H1 (cell line): Measurements from ENCODE around the gene FBXL17. TPM values are rescaled to one million over a fixed set of nuclear protein-coding genes. Genes with fewer than 3 reads are reported as not detected.

Source experiments
- CTCF ChIA-PET: fragments of 300-600 bp; sonication (Branson Sonifier 250); formaldehyde crosslinking; loops from one replicate; lab custom pipeline; 2021; ENCODE audit not compliant: partially characterized antibody; lab: Charles Lee
- POLR2A ChIA-PET: fragments of 300-600 bp; sonication (Branson Sonifier 250); formaldehyde crosslinking; loops from one replicate; lab custom pipeline; 2021; ENCODE audit warnings: inconsistent platforms; ENCODE audit not compliant: partially characterized antibody; lab: Charles Lee
- DNase-seq, 2 experiments: peaks; one replicate each; pipeline versions ENCODE4 v3.0.0 to v3.0.0-alpha.2; 2010 to 2022; ENCODE audit warnings: low spot score in 2 of 2, low read depth in 1 of 2, mixed read lengths in 1 of 2
- FAIRE-seq: peaks from 2 replicates; lab custom pipeline; 2011; peaks lifted over from hg19 to GRCh38; lab: Jason Lieb, UNC
- H2AFZ ChIP-seq: 2 replicates; pipeline ENCODE4 v1.8.1; 2012; ENCODE audit warnings: low read length, inconsistent platforms
- H2AK5ac ChIP-seq: 2 replicates; pipeline ENCODE4 v1.6.1; 2013; ENCODE audit warnings: low read depth, low read length
- H2BK120ac ChIP-seq: replicated peaks from 2 replicates; pipeline ENCODE3; 2013; ENCODE audit warnings: low read depth, low read length, inconsistent platforms
- H2BK12ac ChIP-seq: 2 replicates; pipeline ENCODE4 v1.6.1; 2013; ENCODE audit warnings: low read depth, low read length
- H2BK15ac ChIP-seq: 2 replicates; pipeline ENCODE4 v1.6.1; 2013; ENCODE audit warnings: low read length
- H2BK20ac ChIP-seq: 2 replicates; pipeline ENCODE4 v1.6.1; 2013; ENCODE audit warnings: low read length
- H2BK5ac ChIP-seq: 2 replicates; pipeline ENCODE4 v1.6.1; 2013; ENCODE audit warnings: low read depth, low read length
- H3K14ac ChIP-seq: 2 replicates; pipeline ENCODE4 v1.6.1; 2013; ENCODE audit warnings: inconsistent platforms; ENCODE audit not compliant: insufficient read length
- H3K18ac ChIP-seq: 2 replicates; pipeline ENCODE4 v1.6.1; 2013; ENCODE audit warnings: low read length; ENCODE audit errors: extremely low read depth
- H3K23ac ChIP-seq: 2 replicates; pipeline ENCODE4 v1.6.1; 2013; ENCODE audit warnings: inconsistent platforms; ENCODE audit not compliant: insufficient read length
- H3K23me2 ChIP-seq: 2 replicates; pipeline ENCODE4 v1.6.1; 2013; ENCODE audit warnings: low read depth, low read length
- H3K27ac ChIP-seq: 2 replicates; pipeline ENCODE4 v1.6.1; 2011; ENCODE audit warnings: low read depth, low read length, inconsistent platforms
- H3K27me3 ChIP-seq, 4 experiments: replicated peaks in 1 of 4; 1 replicate in 1 of 4; 2 replicates in 3 of 4; pipeline versions ENCODE4 v1.6.1 to v1.8.1; 2011 to 2013; ENCODE audit warnings: low read length in 3 of 4, mild to moderate bottlenecking in 3 of 4, inconsistent platforms in 2 of 4, mixed read lengths in 2 of 4, moderate library complexity in 1 of 4; ENCODE audit not compliant: control insufficient read depth in 3 of 4, insufficient read depth in 3 of 4; ENCODE audit errors: extremely low read depth in 1 of 4
- H3K36me3 ChIP-seq, 4 experiments: 2 replicates each; pipeline versions ENCODE4 v1.6.1 to v1.8.1; 2011 to 2013; ENCODE audit warnings: mild to moderate bottlenecking in 4 of 4, low read length in 3 of 4, moderate library complexity in 2 of 4, control low read depth in 1 of 4, inconsistent platforms in 1 of 4; ENCODE audit not compliant: insufficient read depth in 4 of 4, control insufficient read depth in 2 of 4
- H3K4ac ChIP-seq: replicated peaks from 2 replicates; pipeline ENCODE3; 2013; ENCODE audit warnings: low read length, low read depth, mixed read lengths, inconsistent platforms; ENCODE audit not compliant: insufficient read length
- H3K4me1 ChIP-seq, 4 experiments: replicated peaks in 1 of 4; 1 replicate in 1 of 4; 2 replicates in 3 of 4; pipeline versions ENCODE4 v1.6.1 to v1.8.1; 2011 to 2013; ENCODE audit warnings: low read length in 3 of 4, inconsistent platforms in 2 of 4, mixed read lengths in 1 of 4; ENCODE audit not compliant: insufficient read depth in 4 of 4, control insufficient read depth in 3 of 4
- H3K4me2 ChIP-seq, 2 experiments: 2 replicates each; pipeline versions ENCODE4 v1.6.1 to v1.8.1; 2011 to 2013; ENCODE audit warnings: low read depth in 2 of 2, low read length in 2 of 2, control low read depth in 1 of 2, inconsistent platforms in 1 of 2, mild to moderate bottlenecking in 1 of 2; ENCODE audit not compliant: insufficient read depth in 1 of 2
- H3K4me3 ChIP-seq, 4 experiments: fragments of 200-600, 300-600 bp in 1 of 4; sonication (generic), shearing (Covaris generic), sonication (Bioruptor Twin) in 1 of 4; 2 replicates each; pipeline versions ENCODE4 v1.5.1 to v1.8.1; 2011 to 2016; ENCODE audit warnings: low read length in 4 of 4, low read depth in 3 of 4, control low read depth in 2 of 4, inconsistent platforms in 2 of 4, mild to moderate bottlenecking in 2 of 4, mixed read lengths in 1 of 4, moderate library complexity in 1 of 4; ENCODE audit not compliant: insufficient read depth in 2 of 4; ENCODE audit errors: extremely low read depth in 1 of 4
- H3K56ac ChIP-seq: replicated peaks from 2 replicates; pipeline ENCODE3; 2013; ENCODE audit warnings: low read depth, mild to moderate bottlenecking, mixed read lengths, low read length, inconsistent platforms; ENCODE audit not compliant: insufficient read length
- H3K79me1 ChIP-seq: 2 replicates; pipeline ENCODE4 v1.6.1; 2013; ENCODE audit warnings: low read depth, low read length, control low read depth
- H3K79me2 ChIP-seq, 2 experiments: 2 replicates each; pipeline versions ENCODE4 v1.6.1 to v1.8.1; 2012 to 2013; ENCODE audit warnings: low read length in 2 of 2, mild to moderate bottlenecking in 2 of 2, inconsistent platforms in 1 of 2; ENCODE audit not compliant: insufficient read depth in 2 of 2, control insufficient read depth in 1 of 2
- H3K9ac ChIP-seq, 4 experiments: replicated peaks in 1 of 4; 1 replicate in 1 of 4; 2 replicates in 3 of 4; pipeline versions ENCODE4 v1.6.1 to v1.8.1; 2011 to 2013; ENCODE audit warnings: low read depth in 3 of 4, low read length in 3 of 4, control low read depth in 2 of 4, mild to moderate bottlenecking in 2 of 4, moderate library complexity in 2 of 4, inconsistent platforms in 1 of 4; ENCODE audit errors: extremely low read depth in 1 of 4
- H3K9me3 ChIP-seq, 2 experiments: 2 replicates each; pipeline versions ENCODE4 v1.6.1 to v1.8.1; 2012 to 2013; ENCODE audit warnings: mild to moderate bottlenecking in 2 of 2, moderate library complexity in 2 of 2, control low read depth in 1 of 2, inconsistent platforms in 1 of 2, low read depth in 1 of 2, low read length in 1 of 2, mixed read lengths in 1 of 2; ENCODE audit not compliant: insufficient read depth in 2 of 2
- H4K20me1 ChIP-seq, 2 experiments: replicated peaks in 1 of 2; 2 replicates each; pipeline versions ENCODE3 to v1.8.1; 2011 to 2013; ENCODE audit warnings: inconsistent platforms in 2 of 2, low read length in 2 of 2, mild to moderate bottlenecking in 1 of 2; ENCODE audit not compliant: insufficient read depth in 2 of 2, control insufficient read depth in 1 of 2
- H4K5ac ChIP-seq: 2 replicates; pipeline ENCODE4 v1.6.1; 2013; ENCODE audit warnings: low read length, low read depth, mixed read lengths, inconsistent platforms; ENCODE audit not compliant: insufficient read length
- H4K8ac ChIP-seq: 2 replicates; pipeline ENCODE4 v1.8.0; 2013; ENCODE audit warnings: mild to moderate bottlenecking, moderate library complexity, low read length, inconsistent platforms; ENCODE audit not compliant: insufficient read depth; ENCODE audit errors: extremely low read depth
- H4K91ac ChIP-seq: replicated peaks from 2 replicates; pipeline ENCODE3; 2013; ENCODE audit warnings: low read length, mixed read lengths, inconsistent platforms; ENCODE audit not compliant: insufficient read length
- BACH1 ChIP-seq: IDR thresholded peaks from 2 replicates; pipeline ENCODE4 v1.6.1; 2012; ENCODE audit warnings: low read length, improper control_type of control experiment
- CBX5 ChIP-seq: fragments of 300-800, 300-1000 bp; sonication (generic); IDR thresholded peaks from 2 replicates; pipeline ENCODE4 v1.7.1; 2016; ENCODE audit warnings: antibody characterized with exemption, low read length, low read depth
- CEBPB ChIP-seq: IDR thresholded peaks from 2 replicates; pipeline ENCODE4 v1.6.1; 2012; ENCODE audit warnings: low read depth, low read length
- CTBP2 ChIP-seq: IDR thresholded peaks from 2 replicates; pipeline ENCODE4 v1.7.0; 2011; ENCODE audit warnings: borderline replicate concordance, mild to moderate bottlenecking, moderate library complexity, mixed read lengths, low read length; ENCODE audit not compliant: insufficient read depth, insufficient read length
- FOSL1 ChIP-seq: IDR thresholded peaks from 2 replicates; pipeline ENCODE4 v1.6.1; 2011; ENCODE audit warnings: mild to moderate bottlenecking, low read depth, low read length, moderate library complexity; ENCODE audit not compliant: insufficient read depth
- MAFK ChIP-seq: IDR thresholded peaks from 2 replicates; pipeline ENCODE4 v1.6.1; 2012; ENCODE audit warnings: low read depth, mild to moderate bottlenecking, improper control_type of control experiment, low read length
- PHF8 ChIP-seq: fragments of 200-600 bp; sonication (generic); conservative IDR thresholded peaks from 2 replicates; pipeline ENCODE4 v1.7.1; 2012; ENCODE audit warnings: low read depth, mild to moderate bottlenecking, inconsistent platforms, low read length, moderate library complexity
- RAD21 ChIP-seq, 2 experiments: IDR thresholded peaks in 1 of 2; conservative IDR thresholded peaks in 1 of 2; 2 replicates each; pipeline ENCODE4 v1.6.1; 2011; ENCODE audit warnings: low read depth in 2 of 2, low read length in 2 of 2, improper control_type of control experiment in 1 of 2, inconsistent platforms in 1 of 2, mild to moderate bottlenecking in 1 of 2, moderate library complexity in 1 of 2
- RXRA ChIP-seq: IDR thresholded peaks from 2 replicates; pipeline ENCODE4 v1.6.1; 2011; ENCODE audit warnings: low read depth, mild to moderate bottlenecking, low read length, moderate library complexity; ENCODE audit not compliant: insufficient read depth
- SP4 ChIP-seq: IDR thresholded peaks from 2 replicates; pipeline ENCODE4 v1.6.1; 2012; ENCODE audit warnings: low read length, inconsistent platforms
- TAF1 ChIP-seq: IDR thresholded peaks from 2 replicates; pipeline ENCODE4 v1.6.1; 2011; ENCODE audit warnings: mild to moderate bottlenecking, low read depth, low read length
- TBP ChIP-seq: IDR thresholded peaks from 2 replicates; pipeline ENCODE4 v1.6.1; 2011; ENCODE audit warnings: low read depth, low read length, improper control_type of control experiment
- WGBS, 2 experiments: shearing (Covaris generic) in 1 of 2; methylation state at CpG; one replicate each; pipeline versions ENCODE4 v1.1.6 to v1.1.7; 2013 to 2015; ENCODE audit warnings: low lambda C conversion rate in 2 of 2, mixed read lengths in 2 of 2, inconsistent platforms in 1 of 2, low coverage in 1 of 2, missing lambda C conversion rate in 1 of 2; ENCODE audit not compliant: insufficient replicate concordance in 2 of 2, insufficient coverage in 1 of 2, insufficient read length in 1 of 2; ENCODE audit errors: extremely low coverage in 1 of 2, missing lambda C conversion rate in 1 of 2; 5-methylcytosine and 5-hydroxymethylcytosine counted together
- polyA plus RNA-seq, 7 experiments: library from polyadenylated mRNA; depleted of rRNA in 3 of 7; stranded (reverse) in 5 of 7; unstranded in 2 of 7; fragments of >200 nt in 5 of 7; fragments of 200-250 nt in 2 of 7; gene quantifications; 1 replicate in 5 of 7; 2 replicates in 1 of 7; 4 replicates in 1 of 7; pipeline versions ENCODE4 v1.2.1 to v1.2.3, GENCODE V29; 2011 to 2013; ENCODE audit warnings: missing spikeins in 2 of 7, mixed read lengths in 2 of 7
- total RNA-seq: library from RNA; stranded (reverse); fragmentation: NEBNext Ultra II Directional; extraction: Animal tissue kit (Norgen Biotek cat#: 25700); gene quantifications from 2 replicates; pipeline ENCODE4 v1.2.1, GENCODE V29; 2021
- TF ChIP-seq, protein P1 (sequence below): IDR thresholded peaks from 2 replicates; pipeline ENCODE4 v1.6.1; 2012; ENCODE audit warnings: inconsistent platforms

FBXL17 gene
- total and polyA plus RNA-seq, 2 of the 8 experiments (the other 6 are each of a cell fraction or from before 2014, with no cell fraction given), result 0.35 to 4.3 TPM

DNA sequence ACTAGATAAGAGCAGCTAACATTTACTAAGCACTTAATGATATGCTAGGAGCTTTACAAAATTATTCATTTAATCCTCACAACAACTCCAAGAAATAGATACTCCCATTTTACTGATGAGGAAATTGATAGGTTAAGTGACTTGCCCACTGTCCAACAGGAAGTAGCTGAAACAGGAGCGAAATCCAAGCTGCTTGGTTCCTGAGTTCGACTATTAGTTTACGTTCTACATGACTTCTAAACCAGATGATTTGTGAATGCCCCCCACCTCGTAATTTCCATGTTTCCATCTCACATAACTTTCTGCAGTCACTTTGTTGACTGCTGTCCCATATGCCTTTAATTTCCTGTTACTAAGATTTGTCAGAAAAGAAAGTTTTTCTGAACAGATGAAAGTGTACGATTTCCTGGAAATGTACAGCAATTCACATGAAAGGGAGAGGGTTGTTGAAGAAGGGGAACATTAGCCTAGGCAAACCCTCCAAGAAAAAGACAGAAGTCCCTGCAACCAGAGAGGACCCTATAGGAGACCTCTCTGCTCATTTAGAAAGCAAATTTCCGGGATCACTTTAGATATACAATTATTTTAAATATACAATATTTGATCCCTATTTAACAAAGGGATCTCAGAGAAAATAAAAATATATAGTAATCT is 432.1 kb downstream of the FBXL17 start:
- H3K27ac ChIP-seq, result no peak overlapping the region
- no peak overlapping the region for H3K56ac ChIP-seq
- no peak overlapping the region for H2BK20ac ChIP-seq
- no peaks in the 10 kb centered on the region for H3K23me2 ChIP-seq
- H4K20me1 ChIP-seq, result no peaks in the 10 kb centered on the region
- H2BK5ac ChIP-seq, result no peak overlapping the region
- H3K9ac ChIP-seq, result no peak overlapping the region
- H2BK12ac ChIP-seq, result no peak overlapping the region
- no peak overlapping the region for H3K4me2 ChIP-seq
- no peaks in the 10 kb centered on the region for H3K79me2 ChIP-seq
- FAIRE-seq, result no peak
- peaks cover 0 to 1% (median 0%) of the 10 kb centered on the region in 4 experiments; a peak in 1 of 7 replicates for H3K27me3 ChIP-seq
- TF ChIP-seq SP4 (no peak), PHF8 (no peak), CEBPB (no peak), TBP (no peak), TAF1 (no peak), CBX5 (no peak), RAD21 (IDR thresholded peaks at IDR 0.05 in 1 of 2, conservative IDR thresholded peaks at IDR 0.05 in 1 of 2; ENCODE audit: low read depth in 2 of 2, low read length in 2 of 2) (no peak), BACH1 (no peak), CTBP2 (no peak), FOSL1 (no peak), MAFK (no peak), RXRA (no peak)
- TF ChIP-seq, protein P1, sequence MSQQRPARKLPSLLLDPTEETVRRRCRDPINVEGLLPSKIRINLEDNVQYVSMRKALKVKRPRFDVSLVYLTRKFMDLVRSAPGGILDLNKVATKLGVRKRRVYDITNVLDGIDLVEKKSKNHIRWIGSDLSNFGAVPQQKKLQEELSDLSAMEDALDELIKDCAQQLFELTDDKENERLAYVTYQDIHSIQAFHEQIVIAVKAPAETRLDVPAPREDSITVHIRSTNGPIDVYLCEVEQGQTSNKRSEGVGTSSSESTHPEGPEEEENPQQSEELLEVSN, result no peak
- ChIA-PET CTCF (no interaction called here), POLR2A (no interaction called here)
- no peak overlapping the region for H2AK5ac ChIP-seq
- no peak overlapping the region for H2AFZ ChIP-seq
- H3K79me1 ChIP-seq, result no peaks in the 10 kb centered on the region
- no peak for DNase-seq
- H3K14ac ChIP-seq, result no peak overlapping the region
- H4K91ac ChIP-seq, result no peak overlapping the region
- no peak overlapping the region for H4K5ac ChIP-seq
- 87% methylated on average over 6 of the region's 6 CpGs; no CpG with 5 or more reads in 1 of the 2 experiments for WGBS, 2 experiments
- no peak overlapping the region for H3K23ac ChIP-seq
- no peaks in the 10 kb centered on the region for H3K4me1 ChIP-seq
- H2BK120ac ChIP-seq, result no peak overlapping the region
- no peak overlapping the region for H3K4ac ChIP-seq
- H4K8ac ChIP-seq, result no peak overlapping the region
- no peaks in the 10 kb centered on the region for H3K36me3 ChIP-seq
- H2BK15ac ChIP-seq, result no peak overlapping the region
- H3K4me3 ChIP-seq, result no peak overlapping the region
- no peaks in the 10 kb centered on the region; a peak in 1 of 4 replicates for H3K9me3 ChIP-seq
- no peak overlapping the region for H3K18ac ChIP-seq
